ENCODE measurements around the gene RBMS1. TPM values are rescaled to one million over a fixed set of nuclear protein-coding genes. Genes with fewer than 3 reads are reported as not detected.
A peak's percentile ranks its signal among the peaks of the same experiment; 100 is the strongest.

Gene RBMS1
- total and polyA plus RNA-seq, 2 of the 4 experiments (the other 2 are of a cell fraction), result 43.5 to 64.9 TPM

DNA sequence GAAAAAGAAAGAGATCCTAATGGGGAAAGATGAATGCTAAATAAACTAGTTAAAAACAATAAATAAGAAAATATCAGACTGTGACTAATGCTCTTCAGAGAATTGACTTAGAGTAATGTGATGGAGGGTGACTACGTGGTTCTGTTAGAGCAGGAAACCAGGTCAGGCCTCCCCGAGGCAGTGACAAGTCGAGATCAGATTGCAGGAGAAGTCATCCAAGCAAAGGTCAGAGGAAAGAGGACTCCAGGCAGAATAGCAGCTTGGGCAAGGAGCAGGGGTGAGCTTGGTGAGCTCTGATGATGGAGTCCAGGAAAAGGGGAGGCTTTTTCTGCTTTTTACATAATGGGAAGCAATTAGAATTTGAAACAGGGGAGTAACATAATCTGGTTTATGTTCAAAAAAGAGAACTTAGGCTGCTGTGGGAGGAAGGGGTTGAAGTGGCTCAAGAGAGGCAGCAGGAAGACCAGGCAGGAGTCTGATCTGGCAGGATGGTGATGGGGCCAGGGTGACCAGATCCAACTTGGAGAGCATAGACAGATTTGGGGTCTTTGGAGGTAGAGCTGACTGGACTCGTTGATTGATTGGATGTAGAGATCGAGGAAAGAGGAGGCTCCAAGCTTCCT is 266.2 kb downstream of the RBMS1 start:
- in situ Hi-C loops (cut with MboI; ENCODE audit: low sequenced_read_pairs), result no loop called here
- intact Hi-C loops (cut with micrococcal nuclease), result no loop called here
- peaks cover 24% of the 10 kb centered on the region for H3K4me1 ChIP-seq (ENCODE audit: control insufficient read depth, insufficient read depth, low read length)
- peak overlapping the region; percentile 79 for H2BK5ac ChIP-seq (ENCODE audit: low read depth, low read length, poor library complexity, severe bottlenecking)
- H4K5ac ChIP-seq (ENCODE audit: low read depth, low read length), result no peak overlapping the region; the same call in 1 of the 2 replicates
- H3K9ac ChIP-seq (ENCODE audit: low read depth, low read length), result no peak overlapping the region
- no TSS peak for BruUV-seq (replicated peaks)
- no peaks in the 10 kb centered on the region for H4K20me1 ChIP-seq (ENCODE audit: insufficient read depth, low read length)
- no peak overlapping the region; the same call in 1 of the 2 replicates for H3K27ac ChIP-seq (ENCODE audit: insufficient read depth, low read length)
- H3K9me3 ChIP-seq (ENCODE audit: control insufficient read depth, insufficient read depth, low read length), result no peaks in the 10 kb centered on the region
- DNase-seq (peak; percentile 75), ATAC-seq (ENCODE audit: low read depth) (no peak)
- peak overlapping the region; percentile 68 for H2AK5ac ChIP-seq (ENCODE audit: low read depth, low read length)
- peak overlapping the region; percentile 67; the same call in 1 of the 2 replicates for H3K23ac ChIP-seq (ENCODE audit: low read depth, low read length)
- H4K91ac ChIP-seq (ENCODE audit: insufficient read depth, low read depth, low read length), result peak overlapping the region; percentile 56
- H3K4ac ChIP-seq (ENCODE audit: low read depth, low read length), result peak overlapping the region; percentile 79
- no peak overlapping the region for H2AK9ac ChIP-seq (replicated peaks; ENCODE audit: low read depth, low read length, poor library complexity)
- peak overlapping the region; percentile 55 for H2BK20ac ChIP-seq (ENCODE audit: low read depth, low read length)
- no peaks in the 10 kb centered on the region for H3K27me3 ChIP-seq (ENCODE audit: control insufficient read depth, insufficient read depth, low read length)
- 0% methylated on average over 2 of the region's 5 CpGs; no CpG with 5 or more reads in 1 of the 2 experiments for WGBS, 2 experiments (ENCODE audit: extremely low coverage in 2 of 2, insufficient read length in 1 of 2)
- H3K14ac ChIP-seq (replicated peaks; ENCODE audit: low read depth, low read length), result peak overlapping the region; percentile 41
- H3K18ac ChIP-seq (ENCODE audit: low read depth, low read length), result peak overlapping the region; percentile 26; the same call in 1 of the 2 replicates
- peak overlapping the region; percentile 64 for H2BK15ac ChIP-seq (ENCODE audit: low read depth, low read length)
- POLR2A ChIA-PET (ENCODE audit: unreplicated experiment), result no interaction called here
- H3K4me2 ChIP-seq (ENCODE audit: low read depth, low read length), result no peak overlapping the region
- H3K4me3 ChIP-seq (ENCODE audit: insufficient read depth, low read depth, low read length), result no peak overlapping the region
- H2AFZ ChIP-seq (replicated peaks; ENCODE audit: low read length, poor library complexity), result no peak overlapping the region
- H2BK120ac ChIP-seq (ENCODE audit: low read depth, low read length), result peak overlapping the region; percentile 61
- H3K9me1 ChIP-seq (ENCODE audit: insufficient read depth, low read length), result peaks cover 31% of the 10 kb centered on the region
- no peaks in the 10 kb centered on the region for H3K36me3 ChIP-seq (ENCODE audit: control insufficient read depth, insufficient read depth, low read length)
- dilution Hi-C loops (cut with HindIII; ENCODE audit: low sequenced_read_pairs, unreplicated experiment), result no loop called here
- peak overlapping the region; percentile 14; the same call in 1 of the 2 replicates for H3K56ac ChIP-seq (ENCODE audit: extremely low read depth, insufficient read depth, low read length)
- TF ChIP-seq FOS (IDR thresholded peaks at IDR 0.05; ENCODE audit: low read depth, low read length), result 0 out of 2 replicates have a peak, but pooled peaks have one; percentile 22
- no peak for TF ChIP-seq CEBPB (IDR thresholded peaks at IDR 0.05; ENCODE audit: low read depth, low read length)
- TF ChIP-seq BHLHE40 (IDR thresholded peaks at IDR 0.05; ENCODE audit: low read depth, low read length), result no peak
- TF ChIP-seq CHD1 (IDR thresholded peaks at IDR 0.05; ENCODE audit: low read depth, low read length), result no peak
- no peak for TF ChIP-seq RCOR1 (IDR thresholded peaks at IDR 0.05; ENCODE audit: insufficient replicate concordance, low read length)
- peak overlapping the region; percentile 27; a peak in 2 of 4 replicates for H4K8ac ChIP-seq (ENCODE audit: low read depth in 2 of 2, low read length in 2 of 2)
- CTCF ChIA-PET, result no interaction called here
- peaks cover 0 to 6% of the 10 kb centered on the region in 2 experiments; a peak in 1 of 4 replicates for H3K79me1 ChIP-seq (ENCODE audit: low read depth in 1 of 2, low read length in 2 of 2)

All from IMR-90 (cell line).